ENCODE data around the gene APOL2. TPM values are rescaled to one million over a fixed set of nuclear protein-coding genes. Genes with fewer than 3 reads are reported as not detected.
"Not testable (repeated sequence)": the region's sequence is repeated elsewhere in the genome, so short reads cannot be mapped to it uniquely, and the experiment has no call there.

Gene APOL2
- total and polyA plus RNA-seq, 8 donors = 29.0 to 63.0 (median 35.0) TPM

DNA sequence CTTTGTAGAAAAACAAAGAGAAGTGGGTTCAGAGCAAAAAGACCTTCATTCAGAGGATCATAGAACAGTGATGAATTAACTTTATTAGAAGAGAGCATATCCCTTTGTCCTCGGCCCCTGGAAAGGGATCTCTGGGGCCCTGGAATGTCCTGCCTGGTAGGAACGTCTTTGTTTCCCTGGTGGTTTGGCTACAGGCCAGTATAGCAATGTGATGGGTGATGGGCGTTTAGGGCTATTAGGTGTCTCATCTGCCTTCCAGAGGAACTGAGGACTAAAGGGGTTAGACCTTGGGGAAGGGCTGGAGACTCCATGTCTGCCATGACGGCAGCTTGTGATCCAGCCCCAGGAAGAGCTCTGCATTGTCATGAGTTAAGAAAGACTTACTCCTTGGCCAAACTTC lies 46.8 kb downstream of the APOL2 start:
- intact Hi-C loops (cut with DNase I) = loop anchor here in 1 of 2 donors (10.0 kb wide), 2 partner anchors 82 to 292 kb away; partner anchors contain the start of gene TXN2
- H3K27me3 ChIP-seq = no peaks in the 10 kb centered on the region
- DNase-seq (no peak), ATAC-seq (no peak)
- no peak overlapping the region for H3K27ac ChIP-seq
- peaks cover under 1 to 24% of the 10 kb centered on the region in 2 donors for H3K4me1 ChIP-seq
- no peaks in the 10 kb centered on the region for H3K36me3 ChIP-seq
- TF ChIP-seq, protein P1, sequence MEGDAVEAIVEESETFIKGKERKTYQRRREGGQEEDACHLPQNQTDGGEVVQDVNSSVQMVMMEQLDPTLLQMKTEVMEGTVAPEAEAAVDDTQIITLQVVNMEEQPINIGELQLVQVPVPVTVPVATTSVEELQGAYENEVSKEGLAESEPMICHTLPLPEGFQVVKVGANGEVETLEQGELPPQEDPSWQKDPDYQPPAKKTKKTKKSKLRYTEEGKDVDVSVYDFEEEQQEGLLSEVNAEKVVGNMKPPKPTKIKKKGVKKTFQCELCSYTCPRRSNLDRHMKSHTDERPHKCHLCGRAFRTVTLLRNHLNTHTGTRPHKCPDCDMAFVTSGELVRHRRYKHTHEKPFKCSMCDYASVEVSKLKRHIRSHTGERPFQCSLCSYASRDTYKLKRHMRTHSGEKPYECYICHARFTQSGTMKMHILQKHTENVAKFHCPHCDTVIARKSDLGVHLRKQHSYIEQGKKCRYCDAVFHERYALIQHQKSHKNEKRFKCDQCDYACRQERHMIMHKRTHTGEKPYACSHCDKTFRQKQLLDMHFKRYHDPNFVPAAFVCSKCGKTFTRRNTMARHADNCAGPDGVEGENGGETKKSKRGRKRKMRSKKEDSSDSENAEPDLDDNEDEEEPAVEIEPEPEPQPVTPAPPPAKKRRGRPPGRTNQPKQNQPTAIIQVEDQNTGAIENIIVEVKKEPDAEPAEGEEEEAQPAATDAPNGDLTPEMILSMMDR (IDR thresholded peaks at IDR 0.05) = no peak
- H3K4me3 ChIP-seq = no peak overlapping the region
- H3K9me3 ChIP-seq = no peaks in the 10 kb centered on the region

- no peak overlapping the region for H3K27ac ChIP-seq
- ATAC-seq (peak; percentile 44), DNase-seq (peak in 1 of 4 donors; percentile 68)
- no peaks in the 10 kb centered on the region for H3K27me3 ChIP-seq
- intact Hi-C loops (cut with DNase I) = loop anchor here in 1 of 2 donors (10.0 kb wide), 2 partner anchors 84 to 294 kb away; partner anchors contain the start of gene TXN2
- no peak overlapping the region for H3K4me3 ChIP-seq
- TF ChIP-seq, protein P1 (IDR thresholded peaks at IDR 0.05) = no peak
- no peaks in the 10 kb centered on the region for H3K36me3 ChIP-seq
- no peaks in the 10 kb centered on the region for H3K9me3 ChIP-seq
- peaks cover 0 to 11% of the 10 kb centered on the region in 2 donors for H3K4me1 ChIP-seq
Observed at GRCh38 chr22:36191106-36191836, 48.1 kb downstream of the APOL2 start.

- H3K4me1 ChIP-seq; H3K27ac ChIP-seq; intact Hi-C loops (cut with DNase I); H3K9me3 ChIP-seq; ATAC-seq; H3K4me3 ChIP-seq; DNase-seq; H3K36me3 ChIP-seq; H3K27me3 ChIP-seq: not testable (repeated sequence)
Observed at GRCh38 chr22:36187862-36188261, 51.5 kb downstream of the APOL2 start.

- H3K27me3 ChIP-seq = no peaks in the 10 kb centered on the region
- intact Hi-C loops (cut with DNase I) = no loop called here
- H3K4me1 ChIP-seq = no peaks in the 10 kb centered on the region
- no peaks in the 10 kb centered on the region for H3K9me3 ChIP-seq
- ATAC-seq (no peak), DNase-seq (no peak)
- TF ChIP-seq, protein P1 (IDR thresholded peaks at IDR 0.05) = no peak
- H3K27ac ChIP-seq = no peak overlapping the region
- H3K36me3 ChIP-seq = no peaks in the 10 kb centered on the region
- no peak overlapping the region for H3K4me3 ChIP-seq
Observed at GRCh38 chr22:36185828-36186624, 53.3 kb downstream of the APOL2 start.

DNA sequence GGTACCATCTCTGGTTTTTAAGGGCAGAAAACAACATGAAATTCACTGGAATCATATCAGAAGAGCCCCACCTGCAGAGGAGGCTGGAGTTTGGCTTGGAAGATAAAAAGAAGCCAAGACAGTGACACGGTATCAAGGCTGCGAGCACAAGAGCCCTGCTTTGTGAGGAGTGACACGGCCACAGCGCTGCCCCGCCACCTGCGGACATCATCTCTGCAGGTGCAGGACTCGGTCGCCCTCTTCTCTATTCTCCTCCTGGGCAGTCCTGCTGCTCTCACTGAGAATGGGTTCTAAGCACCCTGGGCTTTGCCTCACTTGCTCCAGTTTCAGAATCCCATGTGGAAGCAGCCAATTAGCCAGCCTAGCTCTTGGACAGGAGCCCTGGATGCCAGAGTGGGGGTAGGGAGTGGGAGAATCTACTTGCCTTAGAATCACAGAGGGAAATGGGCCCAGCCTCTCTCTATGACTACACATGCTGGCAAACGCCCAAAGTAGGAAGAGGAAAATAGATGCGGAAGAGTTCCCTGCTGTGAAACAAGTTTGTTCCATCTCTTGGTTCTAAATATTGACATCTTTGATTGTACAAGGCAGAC lies 54.8 kb downstream of the APOL2 start:
- H3K4me3 ChIP-seq = no peak overlapping the region
- TF ChIP-seq, protein P1 (IDR thresholded peaks at IDR 0.05) = no peak
- DNase-seq (no peak), ATAC-seq (no peak)
- peaks cover 0 to 9% of the 10 kb centered on the region in 2 donors for H3K4me1 ChIP-seq
- no peaks in the 10 kb centered on the region for H3K9me3 ChIP-seq
- no peaks in the 10 kb centered on the region for H3K27me3 ChIP-seq
- intact Hi-C loops (cut with DNase I) = loop anchor here in 1 of 2 donors (5.0 kb wide), 1 partner anchor 37 kb away; no protein-coding TSS in a partner anchor
- no peaks in the 10 kb centered on the region for H3K36me3 ChIP-seq
- no peak overlapping the region for H3K27ac ChIP-seq

Measured in left lung (tissue), 10 donors.